Measurements from ENCODE around the gene SHC2.
"Not testable (repeated sequence)": the region's sequence is repeated elsewhere in the genome, so short reads cannot be mapped to it uniquely, and the experiment has no call there.

SHC2 gene

GRCh38 chr19:491146-491741 lies 30.4 kb upstream of the SHC2 start:
- DNase-seq, result peak in 1 of 5 experiments; percentile 24

DNA sequence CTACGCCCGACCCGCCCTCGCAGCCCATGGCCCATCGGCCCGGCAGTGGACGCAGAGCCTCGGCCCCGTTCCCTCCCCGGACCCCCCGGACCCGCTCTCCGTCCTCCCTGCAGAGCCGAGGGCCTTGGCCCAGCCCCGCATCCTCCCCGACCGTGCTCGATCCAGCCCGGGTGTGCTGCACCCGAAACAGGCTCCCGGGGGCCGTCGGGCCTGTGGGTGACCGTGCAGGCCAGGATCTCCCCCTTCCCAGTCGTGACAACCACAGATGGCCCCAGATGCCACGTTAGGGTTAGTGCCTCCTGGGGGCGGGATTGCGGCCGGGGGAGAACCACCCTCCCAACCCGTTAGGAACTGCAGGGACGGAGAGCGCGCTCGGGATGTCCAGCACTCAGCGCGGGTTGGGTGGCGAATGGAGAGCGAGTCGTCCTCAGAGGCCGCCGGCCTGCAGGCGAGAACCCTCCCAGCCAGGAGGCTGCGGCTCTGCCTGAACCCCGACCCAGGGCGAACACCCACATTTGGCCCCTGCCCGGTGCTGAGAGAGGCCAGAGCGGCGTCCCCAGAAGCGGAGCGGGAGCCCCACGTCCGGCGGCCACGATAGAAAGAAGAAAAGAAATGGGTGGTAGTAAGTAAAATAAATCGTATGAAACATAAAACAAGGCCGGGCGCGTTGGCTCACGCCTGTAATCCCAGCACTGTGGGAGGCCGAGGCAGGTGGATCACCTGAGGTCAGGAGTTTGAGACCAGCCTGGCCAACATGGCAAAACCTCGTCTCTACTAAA lies 28.8 kb upstream of the SHC2 start:
- DNase-seq, result peak in 1 of 5 experiments; percentile 35

- DNase-seq, result peak; percentile 79 to 97 (median 87)
These were observed 27.9 kb upstream of the SHC2 start for GRCh38 chr19:488505-489417.

DNA sequence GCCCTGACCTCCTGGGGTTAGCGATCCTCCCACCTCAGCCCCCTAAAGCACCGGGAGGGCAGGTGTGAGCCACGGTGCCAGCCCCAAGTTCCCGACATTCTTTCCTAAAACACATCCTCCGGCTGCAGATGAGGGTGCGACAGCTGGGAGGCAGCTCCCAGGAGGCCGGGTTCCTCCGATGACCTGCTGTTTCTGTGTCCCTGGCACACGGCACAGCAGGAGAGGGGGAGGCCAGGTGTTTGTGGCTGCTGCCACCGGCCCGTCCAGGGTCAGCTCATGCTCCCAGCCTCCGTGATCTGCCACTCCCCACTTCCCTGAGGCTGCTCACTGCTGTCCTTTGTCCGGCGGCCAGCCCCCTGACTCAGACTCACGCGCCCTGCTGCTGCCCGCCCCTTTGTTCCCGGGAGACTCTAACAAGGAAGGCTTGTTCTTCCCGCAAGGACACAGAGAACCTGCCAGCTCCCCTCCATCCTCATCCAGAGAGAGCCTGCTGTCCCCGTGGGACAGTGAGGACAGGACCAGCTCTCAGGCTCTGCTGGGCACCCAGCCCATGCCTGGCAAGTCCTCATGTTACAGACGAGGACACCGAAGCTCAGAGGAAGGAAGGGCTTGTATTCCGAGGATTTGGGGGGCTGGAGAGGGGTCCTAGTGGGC lies 24.9 kb upstream of the SHC2 start:
- no peak for DNase-seq

DNA sequence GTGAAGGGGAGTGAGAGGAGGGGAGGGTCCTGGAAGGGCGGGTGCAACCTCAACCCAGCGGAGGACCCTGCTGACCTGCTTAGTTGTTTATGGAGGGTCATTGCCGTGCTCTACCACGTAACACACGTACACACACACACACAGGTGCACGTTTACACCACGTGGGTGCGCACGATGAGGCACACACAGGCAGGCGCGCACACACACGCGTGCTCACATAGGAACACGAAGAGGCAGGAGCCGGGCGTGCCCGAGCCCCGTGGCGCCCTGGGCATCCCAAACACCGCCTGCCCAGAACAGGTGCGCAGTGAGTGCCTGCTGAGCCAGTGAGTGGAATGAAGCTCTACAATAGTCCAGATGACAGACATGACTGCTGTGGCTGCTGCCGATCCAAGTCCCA lies 24.2 kb upstream of the SHC2 start:
- DNase-seq, result no peak

GRCh38 chr19:484494-484893 lies 23.7 kb upstream of the SHC2 start:
- no peak for DNase-seq

DNA sequence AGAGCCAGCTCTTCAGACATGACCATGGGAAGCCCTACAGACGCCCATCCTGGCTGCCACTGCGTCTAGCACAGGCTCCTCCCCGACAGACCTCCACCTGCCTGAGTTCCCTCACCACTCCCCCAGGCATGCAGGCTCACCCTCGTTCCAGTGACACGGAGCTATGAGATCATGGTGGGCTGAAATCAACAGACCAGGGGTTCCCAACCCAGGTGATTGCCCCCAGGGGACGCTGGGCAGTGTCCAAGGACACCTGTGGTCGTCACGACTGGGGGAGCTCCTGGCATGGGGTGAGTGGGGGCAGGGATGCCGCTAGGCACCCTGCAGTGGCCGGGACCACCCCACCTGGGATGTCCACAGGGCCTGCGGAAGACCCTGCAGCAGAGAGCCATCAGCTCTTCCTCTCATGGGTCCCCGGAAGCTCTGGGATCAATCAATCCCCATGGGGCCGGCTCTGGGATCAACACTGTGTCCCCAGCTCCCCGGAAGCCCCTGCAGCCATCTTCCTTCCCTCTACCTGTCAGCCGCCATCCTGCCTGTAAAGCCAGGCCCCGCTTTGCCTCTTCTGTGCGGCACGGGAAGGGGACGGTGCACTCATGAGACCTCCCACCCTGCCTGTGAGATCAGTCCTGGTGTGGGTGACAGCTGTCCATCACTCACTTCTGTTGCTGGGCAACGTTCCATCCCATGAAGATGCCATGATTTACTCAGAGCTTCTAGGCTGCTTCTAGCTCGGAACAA lies 22.7 kb upstream of the SHC2 start:
- no peak for DNase-seq

- DNase-seq, result no peak
These were observed 21.6 kb upstream of the SHC2 start for GRCh38 chr19:482186-483041.

DNA sequence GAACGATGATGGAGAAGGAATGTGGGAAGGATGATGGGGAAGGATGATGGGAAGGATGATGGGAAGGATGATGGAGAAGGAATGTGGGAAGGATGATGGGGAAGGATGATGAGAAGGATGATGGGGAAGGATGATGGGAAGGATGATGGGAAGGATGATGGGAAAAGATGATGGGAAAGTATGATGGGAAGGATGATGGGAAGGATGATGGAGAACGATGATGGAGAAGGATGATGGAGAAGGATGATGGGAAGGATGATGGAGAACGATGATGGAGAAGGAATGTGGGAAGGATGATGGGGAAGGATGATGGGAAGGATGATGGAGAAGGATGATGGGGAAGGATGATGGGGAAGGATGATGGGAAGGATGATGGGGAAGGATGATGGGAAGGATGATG lies 20.3 kb upstream of the SHC2 start:
- not testable (repeated sequence) for DNase-seq

DNA sequence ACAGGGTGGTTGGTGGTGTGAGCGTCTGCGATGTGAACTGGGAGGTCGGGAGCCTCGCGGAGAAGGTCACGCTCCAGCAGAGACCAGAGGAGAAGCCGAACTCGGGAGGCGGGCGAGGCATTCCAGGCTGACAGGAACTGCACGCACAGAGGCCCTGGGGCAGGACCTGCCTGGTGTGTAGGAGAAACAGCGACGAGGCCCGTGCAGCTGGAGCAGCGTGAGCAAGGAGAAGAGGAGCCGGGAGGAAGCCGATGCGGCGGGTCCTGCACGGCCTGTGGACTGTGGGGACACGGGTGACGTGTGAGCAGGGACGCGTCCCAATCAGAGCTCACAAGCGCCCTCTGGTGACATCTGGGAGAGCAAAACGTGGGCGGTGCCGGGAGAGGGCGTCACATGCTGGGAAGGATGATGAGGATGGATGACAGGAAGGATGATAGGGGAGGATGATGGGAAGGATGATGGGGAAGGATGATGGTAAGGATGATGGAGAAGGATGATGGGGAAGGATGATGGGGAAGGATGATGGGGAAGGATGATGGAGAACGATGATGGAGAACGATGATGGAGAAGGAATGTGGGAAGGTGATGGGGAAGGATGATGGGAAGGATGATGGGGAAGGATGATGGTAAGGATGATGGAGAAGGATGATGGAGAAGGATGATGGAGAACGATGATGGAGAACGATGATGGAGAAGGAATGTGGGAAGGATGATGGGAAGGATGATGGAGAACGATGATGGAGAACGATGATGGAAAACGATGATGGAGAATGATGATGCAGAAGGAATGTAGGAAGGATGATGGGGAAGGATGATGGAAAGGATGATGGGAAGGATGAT lies 19.4 kb upstream of the SHC2 start:
- peak in 2 of 5 experiments; percentile 38 to 52 for DNase-seq

DNA sequence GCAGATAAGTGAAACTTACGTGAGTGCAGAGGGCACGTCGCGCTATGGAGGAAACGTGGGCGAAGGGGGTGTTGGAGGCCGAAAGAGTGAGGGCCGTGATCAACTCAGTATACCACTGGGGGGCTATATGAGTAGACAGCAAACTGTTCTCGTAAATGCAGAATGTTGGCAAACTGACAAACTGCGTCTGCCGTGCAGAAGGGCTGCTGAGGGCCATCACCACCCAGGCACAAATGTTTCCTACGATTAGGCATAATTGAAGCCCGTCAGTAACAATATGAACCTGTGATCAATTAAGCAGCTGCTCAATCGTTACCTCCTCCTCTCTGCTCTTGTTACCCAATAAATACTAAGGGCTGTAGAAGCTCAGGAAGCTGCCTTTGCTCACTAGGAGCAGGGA lies 18.1 kb upstream of the SHC2 start:
- DNase-seq, result no peak

DNA sequence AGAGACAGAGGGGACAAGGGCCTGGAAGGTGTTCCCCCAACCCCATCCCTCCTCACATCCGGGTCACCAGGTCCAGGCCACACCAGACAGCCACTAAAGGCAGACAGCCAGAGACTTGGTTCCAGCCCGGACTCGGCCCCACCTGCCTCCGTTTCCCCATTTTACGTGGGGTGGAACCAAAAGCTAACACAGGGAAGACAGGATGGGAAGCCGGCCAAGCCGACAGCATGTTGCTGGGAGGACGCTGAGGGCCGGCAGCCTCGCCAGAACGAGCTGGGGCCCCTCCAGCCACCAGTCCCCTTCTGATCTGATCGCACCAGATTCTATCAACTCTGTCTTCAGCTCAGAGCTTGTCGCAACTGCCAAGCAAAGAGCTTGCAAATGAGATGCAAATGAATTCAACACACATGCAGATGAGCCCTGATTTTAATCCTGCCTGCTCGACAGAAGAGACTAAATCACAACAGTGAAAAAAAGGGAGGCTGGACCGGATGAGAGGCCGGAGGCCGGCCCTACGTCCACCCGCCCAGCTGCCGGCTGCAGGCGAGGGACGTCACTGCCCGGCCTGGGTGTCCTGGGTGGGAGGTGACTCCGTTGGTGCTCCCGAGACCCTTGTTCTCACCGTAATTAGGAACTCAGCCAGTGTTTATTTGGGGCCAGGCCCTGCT lies 17.5 kb upstream of the SHC2 start:
- DNase-seq, result no peak

- DNase-seq, result no peak
These were observed 14.5 kb upstream of the SHC2 start for GRCh38 chr19:475360-475759.

DNA sequence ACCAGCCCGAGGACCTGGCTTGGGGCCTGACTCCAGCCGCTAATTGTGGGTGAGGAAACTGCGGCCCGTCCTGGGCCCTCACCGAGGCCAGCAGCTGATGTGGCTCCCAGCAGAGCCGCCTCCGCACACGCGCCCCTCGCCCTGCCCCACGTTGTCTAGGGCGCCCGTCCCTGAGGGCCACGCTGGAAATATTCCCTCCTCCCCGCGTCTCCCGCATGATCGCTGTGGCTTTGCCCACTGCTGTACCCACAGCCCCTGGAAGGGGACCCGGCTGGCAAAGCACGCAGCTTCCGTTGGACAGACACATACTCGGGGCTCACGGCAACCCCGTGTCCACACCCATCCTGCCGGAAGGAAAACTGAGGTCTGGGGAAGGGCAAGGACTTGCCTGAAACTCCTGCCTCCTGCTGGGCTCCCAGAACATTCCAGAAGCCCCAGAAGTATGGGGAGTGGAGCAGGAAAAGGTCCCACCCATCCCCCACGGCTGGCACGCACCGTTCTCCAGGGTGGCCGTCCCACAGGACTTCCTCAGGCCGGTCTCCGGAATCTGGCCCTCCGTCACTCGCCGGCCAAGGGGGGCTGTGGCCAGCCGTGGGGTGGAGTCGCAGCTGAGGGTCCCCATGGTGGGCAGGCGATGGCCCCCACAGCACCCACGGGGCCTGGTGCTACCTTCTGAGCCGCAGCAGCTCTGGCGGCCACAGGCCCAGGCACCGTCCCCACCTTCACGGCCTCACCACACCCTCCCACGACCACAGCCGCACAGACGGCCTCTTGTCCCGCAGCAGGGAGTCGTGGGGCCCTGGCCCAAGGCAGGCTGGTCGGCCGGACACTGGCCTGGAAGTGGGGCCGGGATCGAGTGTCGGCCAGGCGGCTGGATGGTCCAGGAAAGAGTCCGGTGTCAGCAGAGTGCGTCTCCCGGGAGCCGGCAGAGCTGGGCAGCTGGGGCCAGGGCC lies 13.6 kb upstream of the SHC2 start:
- DNase-seq, result no peak

DNA sequence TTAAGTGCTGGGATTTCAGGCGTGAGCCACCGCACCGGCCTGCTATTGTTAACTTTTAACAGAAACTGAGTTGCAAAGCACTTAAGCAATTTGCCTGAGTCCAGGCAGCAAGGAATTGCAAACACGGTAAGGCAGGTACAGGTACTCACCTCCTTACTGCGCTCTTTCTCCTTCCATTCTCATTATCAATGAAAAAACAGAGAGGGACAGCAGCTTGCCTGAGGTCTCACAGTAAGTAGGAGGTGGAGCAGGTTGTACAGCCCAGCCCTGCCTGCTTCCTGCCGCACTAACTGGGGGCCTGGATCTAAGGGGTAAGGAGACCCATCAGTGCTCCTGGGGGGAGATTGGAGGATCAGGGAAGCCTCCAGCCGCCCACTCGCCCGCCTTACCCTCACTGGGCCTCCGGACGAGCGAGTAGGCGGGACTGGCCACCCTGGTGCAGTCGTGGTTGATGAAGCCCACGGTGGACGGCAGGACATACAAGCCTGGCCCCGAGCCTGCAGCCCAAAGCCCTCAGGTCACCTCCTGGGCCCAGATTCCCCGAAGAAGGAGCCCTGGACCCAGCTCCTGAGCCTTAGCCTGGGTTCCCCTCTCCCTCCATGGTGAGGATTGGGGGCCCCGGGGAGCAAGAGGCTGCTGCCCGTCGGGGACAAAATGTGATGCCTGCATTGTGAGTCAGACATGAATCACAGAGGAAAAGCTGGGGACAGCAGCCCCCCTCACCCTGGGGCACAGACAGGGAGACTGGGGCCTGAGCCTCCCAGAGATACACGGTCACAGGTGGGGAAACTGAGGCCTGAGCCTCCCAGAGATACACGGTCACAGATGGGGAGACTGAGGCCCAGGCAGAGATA lies 11.4 kb upstream of the SHC2 start:
- DNase-seq, result no peak

DNA sequence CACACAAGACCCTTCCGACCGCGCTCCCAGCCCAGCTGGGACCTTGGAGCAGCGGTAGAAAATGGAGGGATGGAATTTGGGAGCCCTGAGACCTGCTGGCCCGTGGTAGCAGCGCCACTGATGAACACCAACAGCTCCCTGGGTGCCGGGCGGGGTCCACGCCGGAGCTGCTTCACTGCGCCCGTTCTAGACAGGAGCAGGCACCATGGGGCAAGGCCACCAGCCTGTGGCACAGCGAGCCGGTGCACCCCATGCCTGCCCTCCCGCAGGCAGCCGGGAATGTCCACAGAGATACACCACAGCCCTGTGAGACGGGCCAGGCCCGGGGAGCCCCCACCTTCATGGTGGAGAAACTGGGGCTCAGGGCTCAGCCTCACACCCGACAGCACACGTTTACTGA lies 9.9 kb upstream of the SHC2 start:
- no peak for DNase-seq

DNA sequence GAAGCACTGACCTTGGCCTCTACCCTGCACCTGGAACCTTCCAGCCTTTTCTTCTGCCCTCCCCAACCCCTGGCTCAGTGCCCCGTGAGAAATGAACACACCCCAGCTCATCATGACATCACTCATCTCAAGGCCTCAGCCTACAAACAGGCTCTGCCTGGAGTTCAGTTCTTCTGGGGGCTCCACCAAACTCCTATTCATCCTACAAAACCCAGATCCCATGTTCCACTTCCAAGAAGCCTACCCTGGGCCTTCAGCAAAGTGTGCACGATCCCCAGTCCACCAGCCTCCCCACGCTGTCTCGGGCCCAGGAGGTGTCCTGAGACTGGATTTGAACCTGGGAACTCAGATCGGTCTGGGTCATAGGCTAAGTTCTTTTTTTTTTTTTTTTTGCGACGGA lies 9.0 kb upstream of the SHC2 start:
- DNase-seq, result no peak
